A549 (cell line): ENCODE data around the gene MBP. TPM values are rescaled to one million over a fixed set of nuclear protein-coding genes. Genes with fewer than 3 reads are reported as not detected.
A peak's percentile ranks its signal among the peaks of the same experiment; 100 is the strongest.

Source experiments
- ATAC-seq, 2 experiments: fragments of 200-7000 bp in 1 of 2; fragments of >200 bp in 1 of 2; cut with Nextera tagmentation in 1 of 2; cut with Tn5 transposase in 1 of 2; 3 replicates each; pipeline versions ENCODE4 v1.8.0 to v1.9.1; 2018 to 2020; ENCODE audit warnings: mild to moderate bottlenecking in 1 of 2, moderate library complexity in 1 of 2
- CTCF ChIA-PET: fragments of 300-600 bp; sonication (Branson Sonifier 250); formaldehyde crosslinking; extraction: SDS; loops from one replicate; lab custom pipeline; 2021; ENCODE audit warnings: antibody characterized with exemption, inconsistent platforms; lab: Yijun Ruan, JAX
- POLR2A ChIA-PET: fragments of 350-600 bp; formaldehyde crosslinking; extraction: SDS; loops from one replicate; lab custom pipeline; 2021; ENCODE audit warnings: antibody characterized with exemption, inconsistent platforms; lab: Yijun Ruan, JAX
- DNase-seq, 2 experiments: peaks; one replicate each; pipeline versions ENCODE4 v3.0.0 to v3.0.0-alpha.2; 2011 to 2016; ENCODE audit warnings: low read depth in 1 of 2, low spot score in 1 of 2
- FAIRE-seq: peaks from 2 replicates; lab custom pipeline; 2011; peaks lifted over from hg19 to GRCh38; lab: Jason Lieb, UNC
- H3K27ac ChIP-seq, 2 experiments: fragments of >200 bp; sonication (Bioruptor Twin); formaldehyde crosslinking; 3 replicates each; pipeline ENCODE4 v1.5.1; 2016 to 2017
- H3K4me1 ChIP-seq: fragments of >200 bp; sonication (Bioruptor Twin); formaldehyde crosslinking; 3 replicates; pipeline ENCODE4 v1.6.1; 2016
- H3K4me2 ChIP-seq: fragments of >200 bp; sonication (Bioruptor Twin); formaldehyde crosslinking; 3 replicates; pipeline ENCODE4 v1.6.1; 2016
- H3K4me3 ChIP-seq: fragments of >200 bp; sonication (Bioruptor Twin); formaldehyde crosslinking; 3 replicates; pipeline ENCODE4 v1.5.1; 2016
- H3K9me3 ChIP-seq: fragments of >200 bp; sonication (Bioruptor Twin); formaldehyde crosslinking; 3 replicates; pipeline ENCODE4 v1.6.1; 2016
- CHD4 ChIP-seq: fragments of 200-600 bp; sonication (generic); IDR thresholded peaks from 2 replicates; pipeline ENCODE4 v1.6.1; 2016; ENCODE audit warnings: antibody characterized with exemption, mild to moderate bottlenecking, borderline replicate concordance
- EHMT2 ChIP-seq: fragments of 200-600 bp; sonication (generic); IDR thresholded peaks from 2 replicates; pipeline ENCODE4 v1.6.1; 2016; ENCODE audit warnings: antibody characterized with exemption, low read depth, mild to moderate bottlenecking, moderate library complexity
- ESRRA ChIP-seq: fragments of 150-350 bp; IDR thresholded peaks from 2 replicates; pipeline ENCODE4 v1.6.1; 2014; ENCODE audit warnings: mild to moderate bottlenecking, low read length, borderline replicate concordance
- FOSB ChIP-seq: fragments of 250-450 bp; sonication (Bioruptor Pico); IDR thresholded peaks from 2 replicates; pipeline ENCODE4 v1.5.0; 2020; ENCODE audit warnings: mild to moderate bottlenecking, moderate library complexity
- FOSL2 ChIP-seq, 2 experiments: fragments of 450-650 bp in 1 of 2; fragments of >200 bp in 1 of 2; sonication (Bioruptor Twin) in 1 of 2; formaldehyde crosslinking; IDR thresholded peaks; 2 replicates each; pipeline versions ENCODE4 v1.5.0 to v1.6.1; 2016 to 2020; ENCODE audit warnings: mild to moderate bottlenecking in 1 of 2, moderate library complexity in 1 of 2
- FOXS1 ChIP-seq: fragments of 250-450 bp; sonication (Bioruptor Pico); IDR thresholded peaks from 2 replicates; pipeline ENCODE4 v1.5.0; 2020; ENCODE audit warnings: mild to moderate bottlenecking, moderate library complexity
- HOXA7 ChIP-seq: fragments of 250-450 bp; sonication (Bioruptor Pico); IDR thresholded peaks from 2 replicates; pipeline ENCODE4 v1.5.0; 2020; ENCODE audit warnings: mild to moderate bottlenecking, moderate library complexity
- HOXB13 ChIP-seq: fragments of 250-450 bp; sonication (Bioruptor Pico); IDR thresholded peaks from 2 replicates; pipeline ENCODE4 v1.5.0; 2020; ENCODE audit warnings: low read depth, mild to moderate bottlenecking, moderate library complexity
- JUN ChIP-seq, 2 experiments: fragments of >200 bp; sonication (Bioruptor Twin); formaldehyde crosslinking; IDR thresholded peaks; 2 replicates in 1 of 2; 3 replicates in 1 of 2; pipeline ENCODE4 v1.6.1; 2016 to 2017
- JUNB ChIP-seq: fragments of >200 bp; sonication (Bioruptor Twin); formaldehyde crosslinking; IDR thresholded peaks from 2 replicates; pipeline ENCODE4 v1.6.1; 2016
- MAFK ChIP-seq: fragments of 450-650 bp; IDR thresholded peaks from 2 replicates; pipeline ENCODE4 v1.6.1; 2014; ENCODE audit not compliant: partially characterized antibody
- MYC ChIP-seq: IDR thresholded peaks from 2 replicates; pipeline ENCODE4 v1.6.1; 2012; ENCODE audit warnings: mild to moderate bottlenecking, inconsistent platforms, low read length, improper control_type of control experiment, borderline replicate concordance
- NFE2L2 ChIP-seq: fragments of 150-350 bp; conservative IDR thresholded peaks from 2 replicates; pipeline ENCODE4 v1.6.1; 2014; ENCODE audit warnings: low read length
- RAD21 ChIP-seq, 2 experiments: fragments of >200 bp in 1 of 2; sonication (Bioruptor Twin) in 1 of 2; formaldehyde crosslinking in 1 of 2; IDR thresholded peaks in 1 of 2; conservative IDR thresholded peaks in 1 of 2; 2 replicates in 1 of 2; 3 replicates in 1 of 2; pipeline ENCODE4 v1.6.1; 2012 to 2018; ENCODE audit warnings: inconsistent platforms in 1 of 2
- RARB ChIP-seq: fragments of 250-450 bp; sonication (Bioruptor Pico); IDR thresholded peaks from 2 replicates; pipeline ENCODE4 v1.8.0; 2021; ENCODE audit warnings: mild to moderate bottlenecking, moderate library complexity
- RNF2 ChIP-seq: fragments of 200-600 bp; sonication (generic); IDR thresholded peaks from 2 replicates; pipeline ENCODE4 v1.6.1; 2016; ENCODE audit warnings: low read depth, mild to moderate bottlenecking, antibody characterized with exemption, moderate library complexity, borderline replicate concordance
- SMC3 ChIP-seq: fragments of >200 bp; sonication (Bioruptor Twin); formaldehyde crosslinking; IDR thresholded peaks from 3 replicates; pipeline ENCODE4 v1.6.1; 2018; ENCODE audit warnings: inconsistent platforms
- ZFP36 ChIP-seq: fragments of 450-650 bp; IDR thresholded peaks from 2 replicates; pipeline ENCODE4 v1.6.1; 2014; ENCODE audit warnings: borderline replicate concordance; ENCODE audit not compliant: partially characterized antibody
- WGBS: methylation state at CpG from one replicate; pipeline ENCODE4 v1.1.6; 2017; ENCODE audit errors: missing lambda C conversion rate; 5-methylcytosine and 5-hydroxymethylcytosine counted together
- polyA plus RNA-seq, 4 experiments: library from polyadenylated mRNA; depleted of rRNA in 3 of 4; stranded (reverse); fragments of >200 nt; fragmentation: RNase III in 1 of 4; extraction: RNeasy Plus Mini Kit Qiagen cat#74134 plus additional on column Dnase treatment in 1 of 4; gene quantifications; 2 replicates in 3 of 4; 3 replicates in 1 of 4; pipeline ENCODE4 v1.2.3, GENCODE V29; 2011 to 2017
- TF ChIP-seq, protein P1 (sequence below): IDR thresholded peaks from 2 replicates; pipeline ENCODE4 v1.6.1; 2012
- TF ChIP-seq, protein P2 (sequence below): fragments of >200 bp; sonication (Bioruptor Twin); formaldehyde crosslinking; IDR thresholded peaks from 3 replicates; pipeline ENCODE4 v1.5.1; 2016
- TF ChIP-seq, protein P3 (sequence below): fragments of 250-450 bp; sonication (Bioruptor Pico); IDR thresholded peaks from 2 replicates; pipeline ENCODE4 v1.5.0; 2021; ENCODE audit warnings: mild to moderate bottlenecking, moderate library complexity, borderline replicate concordance

Gene MBP
- polyA plus RNA-seq, 2 of the 4 experiments (the other 2 are of a cell fraction) = 8.6 to 33.1 TPM

DNA sequence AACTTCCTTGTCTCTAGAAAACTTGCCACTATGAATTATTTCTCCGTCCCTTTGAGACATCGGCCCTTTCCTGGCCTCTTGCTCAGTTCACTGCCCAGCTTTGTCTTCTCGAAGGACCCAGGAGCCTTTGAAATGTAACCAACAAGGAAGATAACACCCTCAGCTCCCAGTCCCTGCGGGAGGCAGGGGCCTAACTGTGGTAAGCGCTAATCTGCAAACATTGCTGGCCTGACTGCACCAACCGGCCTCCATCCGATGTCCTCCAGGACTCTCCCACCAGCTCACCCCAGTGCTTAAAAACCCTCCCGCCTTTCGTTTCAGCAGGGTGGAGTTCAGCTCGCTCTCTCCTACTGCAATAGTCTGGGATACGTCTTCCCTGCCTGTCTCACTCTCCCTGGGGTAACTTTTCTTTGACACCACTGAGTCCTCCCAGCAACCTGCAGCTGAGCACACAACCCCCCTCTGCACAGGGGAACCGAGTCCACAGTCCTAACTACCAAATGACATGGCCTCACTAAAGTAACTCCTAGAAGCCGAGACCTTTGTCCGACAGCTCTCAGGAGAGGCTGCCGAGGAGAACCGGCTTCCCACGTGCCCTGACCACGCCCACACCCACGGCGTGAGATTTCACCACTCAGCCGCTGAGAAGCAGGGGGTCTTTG is 76.1 kb downstream of the MBP start:
- POLR2A ChIA-PET = no interaction called here
- ATAC-seq (no peak), DNase-seq (no peak), FAIRE-seq (no peak)
- Histone ChIP-seq H3K27ac (peak overlapping the region; percentile 80 to 89; a peak in 5 of 6 replicates), H3K4me3 (no peak overlapping the region), H3K4me1 (peaks cover 40% of the 10 kb centered on the region), H3K9me3 (no peaks in the 10 kb centered on the region), H3K4me2 (peak overlapping the region; percentile 60; the same call in 2 of the 3 replicates)
- 63% methylated on average over 18 of the region's 21 CpGs for whole genome bisulfite sequencing
- TF ChIP-seq RARB (CRISPR knock-in tag) = no peak
- no peak for TF ChIP-seq CHD4
- no peak for TF ChIP-seq HOXB13 (CRISPR knock-in tag)
- no peak for TF ChIP-seq RNF2
- no peak for TF ChIP-seq NFE2L2
- no peak for TF ChIP-seq JUNB
- TF ChIP-seq HOXA7 (CRISPR knock-in tag) = no peak
- no peak for TF ChIP-seq ZFP36
- no peak for TF ChIP-seq FOSL2 (IDR thresholded peaks at IDR 0.05)
- no peak for TF ChIP-seq FOSL2 (CRISPR knock-in tag; IDR thresholded peaks at IDR 0.05)
- TF ChIP-seq, protein P1, sequence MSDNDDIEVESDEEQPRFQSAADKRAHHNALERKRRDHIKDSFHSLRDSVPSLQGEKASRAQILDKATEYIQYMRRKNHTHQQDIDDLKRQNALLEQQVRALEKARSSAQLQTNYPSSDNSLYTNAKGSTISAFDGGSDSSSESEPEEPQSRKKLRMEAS = no peak
- no peak for TF ChIP-seq MYC
- no peak for TF ChIP-seq FOXS1 (CRISPR knock-in tag)
- CTCF ChIA-PET = interaction anchor here (0.8 to 1.0 kb wide), 3 partner anchors 9 to 56 kb away, joined by 3 to 4 read pairs (median 3); no protein-coding TSS in a partner anchor

DNA sequence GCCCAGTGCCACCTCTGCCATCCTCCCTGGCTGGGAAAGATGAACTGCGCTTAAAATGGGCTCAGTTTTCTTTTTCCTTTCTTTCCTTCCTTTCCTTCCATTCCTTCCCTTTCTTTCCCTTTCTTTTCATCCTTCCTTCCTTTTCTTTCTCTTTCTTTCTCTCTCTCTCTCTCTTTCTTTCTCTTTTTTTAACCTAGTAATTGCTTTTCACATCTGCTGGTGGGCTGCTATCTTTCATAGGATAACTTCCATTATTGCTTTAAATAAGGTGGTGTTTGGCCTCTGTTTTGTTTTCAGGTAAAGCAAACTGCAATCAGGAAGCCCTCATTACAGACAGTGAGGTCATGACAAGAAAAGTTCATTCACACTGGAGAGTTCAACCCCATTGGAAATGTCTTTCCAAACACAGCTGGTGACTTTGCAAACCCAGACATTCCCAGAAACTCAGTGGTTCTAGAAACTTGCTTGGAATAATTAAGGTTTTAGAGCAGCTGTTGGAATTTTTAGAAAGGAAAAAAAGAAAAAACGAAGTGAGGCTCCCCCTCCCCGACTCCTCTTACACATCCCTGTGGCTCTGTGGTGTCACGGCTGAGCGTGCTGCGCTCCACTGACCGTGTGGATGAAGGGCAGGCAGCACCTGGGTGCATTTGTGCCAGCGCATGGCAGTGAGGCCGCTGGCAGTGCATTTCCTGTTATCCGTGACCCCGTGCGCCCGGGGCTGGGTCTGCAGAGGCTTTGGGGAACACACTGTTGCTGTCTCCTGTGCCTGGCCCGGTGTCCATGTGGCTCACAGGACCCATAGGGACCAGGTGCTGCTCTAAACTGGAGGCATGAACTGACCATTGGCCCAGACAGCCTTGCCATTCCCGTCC is 76.9 kb downstream of the MBP start:
- peaks cover 34% of the 10 kb centered on the region for H3K4me1 ChIP-seq
- H3K9me3 ChIP-seq = no peaks in the 10 kb centered on the region
- FAIRE-seq (no peak), ATAC-seq (no peak), DNase-seq (no peak)
- WGBS = 84% methylated on average over 5 of the region's 15 CpGs
- H3K4me2 ChIP-seq = peak overlapping the region; percentile 60
- H3K4me3 ChIP-seq = no peak overlapping the region
- peak overlapping the region; percentile 80 to 89 for H3K27ac ChIP-seq
- CTCF ChIA-PET = interaction anchor here (0.7 to 1.6 kb wide), 10 partner anchors 8 to 254 kb away, joined by 3 to 8 read pairs (median 4); no protein-coding TSS in a partner anchor
- POLR2A ChIA-PET = interaction anchor here (0.7 to 1.3 kb wide), 2 partner anchors 10 to 43 kb away, joined by 3 to 4 read pairs; no protein-coding TSS in a partner anchor
- TF ChIP-seq ESRRA = no peak

DNA sequence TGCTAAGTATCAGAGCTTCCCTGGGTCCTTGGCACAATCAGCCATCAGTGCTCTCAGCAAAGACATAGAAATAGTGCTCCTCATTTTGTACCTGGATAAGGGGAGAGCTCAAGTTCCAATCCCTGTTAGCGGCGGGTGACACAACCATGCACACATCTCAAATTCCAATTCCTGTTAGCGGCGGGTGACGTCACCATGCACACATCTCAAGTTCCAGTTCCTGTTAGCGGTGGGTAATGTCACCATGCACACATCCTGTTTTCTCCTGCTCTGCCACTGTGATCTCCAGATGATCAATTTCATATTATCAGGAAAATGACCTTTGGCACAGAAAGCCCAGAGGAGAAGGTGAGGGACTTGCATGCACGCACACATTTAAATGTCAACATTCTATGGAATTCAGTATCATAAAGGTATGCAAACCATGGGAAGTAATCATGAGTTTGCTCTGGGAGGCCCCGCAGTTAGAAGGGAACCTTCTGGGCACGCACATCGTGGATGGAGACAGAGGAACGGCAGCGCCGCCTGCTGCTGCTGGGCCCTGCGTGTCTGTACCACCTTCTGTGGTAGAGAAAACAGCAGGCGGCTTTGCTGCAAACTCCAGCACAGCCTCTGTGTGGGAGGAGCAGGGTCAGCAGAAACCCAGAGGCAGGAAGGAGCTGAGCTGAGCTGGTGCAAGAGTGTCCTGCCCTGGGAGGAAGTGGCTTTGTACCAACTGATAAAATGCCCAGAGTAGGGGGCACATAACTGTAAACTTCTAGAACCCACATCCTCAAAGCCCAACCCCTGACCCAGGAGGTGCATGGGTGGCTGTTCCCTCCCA is 77.8 kb downstream of the MBP start:
- H3K4me2 ChIP-seq = peak overlapping the region; percentile 60
- ChIA-PET POLR2A (interaction anchor here (0.7 to 1.3 kb wide), 3 partner anchors 11 to 233 kb away, joined by 3 to 4 read pairs (median 3); partner anchors contain the start of gene ZNF236), CTCF (interaction anchor here (0.5 to 1.6 kb wide), 15 partner anchors 9 to 253 kb away, joined by 3 to 8 read pairs (median 3); no protein-coding TSS in a partner anchor)
- no peak for FAIRE-seq
- H3K9me3 ChIP-seq = no peaks in the 10 kb centered on the region
- no peak overlapping the region for H3K4me3 ChIP-seq
- TF ChIP-seq EHMT2 (no peak), ZFP36 (no peak), SMC3 (peak; percentile 61), FOSL2 (IDR thresholded peaks at IDR 0.05) (no peak), FOSL2 (CRISPR knock-in tag; IDR thresholded peaks at IDR 0.05) (peak; percentile 57), FOSB (CRISPR knock-in tag) (no peak), RAD21 (conservative IDR thresholded peaks at IDR 0.05 in 1 of 2, IDR thresholded peaks at IDR 0.05 in 1 of 2) (peak; percentile 66 to 73), MAFK (peak; percentile 73), JUN (IDR thresholded peaks at IDR 0.05) (peak in 1 of 2 experiments; percentile 24; a peak in 1 of 5 replicates)
- TF ChIP-seq, protein P2, sequence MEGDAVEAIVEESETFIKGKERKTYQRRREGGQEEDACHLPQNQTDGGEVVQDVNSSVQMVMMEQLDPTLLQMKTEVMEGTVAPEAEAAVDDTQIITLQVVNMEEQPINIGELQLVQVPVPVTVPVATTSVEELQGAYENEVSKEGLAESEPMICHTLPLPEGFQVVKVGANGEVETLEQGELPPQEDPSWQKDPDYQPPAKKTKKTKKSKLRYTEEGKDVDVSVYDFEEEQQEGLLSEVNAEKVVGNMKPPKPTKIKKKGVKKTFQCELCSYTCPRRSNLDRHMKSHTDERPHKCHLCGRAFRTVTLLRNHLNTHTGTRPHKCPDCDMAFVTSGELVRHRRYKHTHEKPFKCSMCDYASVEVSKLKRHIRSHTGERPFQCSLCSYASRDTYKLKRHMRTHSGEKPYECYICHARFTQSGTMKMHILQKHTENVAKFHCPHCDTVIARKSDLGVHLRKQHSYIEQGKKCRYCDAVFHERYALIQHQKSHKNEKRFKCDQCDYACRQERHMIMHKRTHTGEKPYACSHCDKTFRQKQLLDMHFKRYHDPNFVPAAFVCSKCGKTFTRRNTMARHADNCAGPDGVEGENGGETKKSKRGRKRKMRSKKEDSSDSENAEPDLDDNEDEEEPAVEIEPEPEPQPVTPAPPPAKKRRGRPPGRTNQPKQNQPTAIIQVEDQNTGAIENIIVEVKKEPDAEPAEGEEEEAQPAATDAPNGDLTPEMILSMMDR = peak; percentile 57
- TF ChIP-seq, protein P3, sequence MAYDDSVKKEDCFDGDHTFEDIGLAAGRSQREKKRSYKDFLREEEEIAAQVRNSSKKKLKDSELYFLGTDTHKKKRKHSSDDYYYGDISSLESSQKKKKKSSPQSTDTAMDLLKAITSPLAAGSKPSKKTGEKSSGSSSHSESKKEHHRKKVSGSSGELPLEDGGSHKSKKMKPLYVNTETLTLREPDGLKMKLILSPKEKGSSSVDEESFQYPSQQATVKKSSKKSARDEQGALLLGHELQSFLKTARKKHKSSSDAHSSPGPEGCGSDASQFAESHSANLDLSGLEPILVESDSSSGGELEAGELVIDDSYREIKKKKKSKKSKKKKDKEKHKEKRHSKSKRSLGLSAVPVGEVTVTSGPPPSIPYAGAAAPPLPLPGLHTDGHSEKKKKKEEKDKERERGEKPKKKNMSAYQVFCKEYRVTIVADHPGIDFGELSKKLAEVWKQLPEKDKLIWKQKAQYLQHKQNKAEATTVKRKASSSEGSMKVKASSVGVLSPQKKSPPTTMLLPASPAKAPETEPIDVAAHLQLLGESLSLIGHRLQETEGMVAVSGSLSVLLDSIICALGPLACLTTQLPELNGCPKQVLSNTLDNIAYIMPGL (CRISPR knock-in tag) = no peak
- TF ChIP-seq, protein P1 = peak; percentile 35; the same call in 1 of the 2 replicates
- DNase-seq = peak; percentile 66 to 82
- H3K27ac ChIP-seq = peak overlapping the region; percentile 80 to 89
- ATAC-seq = peak; percentile 96
- WGBS = 18% methylated on average over 12 of the region's 15 CpGs
- peaks cover 34% of the 10 kb centered on the region for H3K4me1 ChIP-seq
